ENCODE data around the gene GABBR2.

Gene GABBR2

DNA sequence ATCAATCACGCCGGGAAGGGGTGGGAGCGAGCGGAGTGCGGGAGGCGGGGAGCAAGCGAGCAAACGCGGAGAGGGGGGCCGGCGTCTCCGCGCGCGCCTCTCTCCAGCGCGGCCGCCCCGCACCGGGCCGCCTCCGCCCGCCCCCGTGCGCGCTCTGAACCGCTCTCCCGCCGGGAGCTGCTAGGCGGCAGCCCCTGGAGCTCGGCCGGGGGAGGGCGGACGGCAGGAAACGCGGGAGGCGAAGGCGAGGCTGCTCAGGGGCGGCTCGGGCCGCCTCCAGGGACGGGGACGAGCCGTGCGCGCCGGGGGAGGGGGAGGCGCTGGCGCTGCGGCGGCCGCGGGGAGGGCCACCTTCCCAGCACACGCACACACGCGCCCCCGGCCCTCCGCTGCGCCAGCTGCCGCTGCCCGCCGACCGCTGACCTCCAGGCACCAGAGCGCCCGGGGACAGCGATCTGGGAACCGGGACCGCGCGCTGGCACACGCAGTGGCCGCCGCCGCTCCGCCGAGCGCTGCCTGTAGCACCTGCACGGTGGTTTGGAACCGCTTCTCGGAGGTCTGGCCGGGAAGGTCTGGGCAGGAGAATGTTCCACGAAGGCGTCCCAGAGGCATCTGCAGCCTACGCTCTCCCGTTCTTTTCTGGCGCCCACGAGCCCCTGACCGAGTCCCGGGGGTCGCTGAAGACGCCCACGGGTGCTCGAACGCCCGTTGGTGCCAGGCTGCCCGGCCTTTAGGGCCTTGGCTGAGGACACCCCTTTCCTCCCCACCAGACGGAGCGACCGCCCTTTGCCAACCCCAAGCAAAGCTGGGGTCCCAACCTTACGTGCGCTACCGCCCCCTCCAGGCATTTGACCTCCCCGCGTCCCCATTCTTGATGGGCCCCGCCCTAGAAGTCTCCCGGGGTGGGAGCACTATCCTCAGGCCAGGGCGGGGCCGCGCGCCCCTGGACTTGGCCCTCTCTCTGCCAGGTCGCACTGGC, at the start of gene GABBR2:
TSS of gene GABBR2 (minus strand) at position 3 of the 979 bp plus-strand sequence. CDS start 198 bp downstream, outside the sequence.
- no peak for DNase-seq

DNA sequence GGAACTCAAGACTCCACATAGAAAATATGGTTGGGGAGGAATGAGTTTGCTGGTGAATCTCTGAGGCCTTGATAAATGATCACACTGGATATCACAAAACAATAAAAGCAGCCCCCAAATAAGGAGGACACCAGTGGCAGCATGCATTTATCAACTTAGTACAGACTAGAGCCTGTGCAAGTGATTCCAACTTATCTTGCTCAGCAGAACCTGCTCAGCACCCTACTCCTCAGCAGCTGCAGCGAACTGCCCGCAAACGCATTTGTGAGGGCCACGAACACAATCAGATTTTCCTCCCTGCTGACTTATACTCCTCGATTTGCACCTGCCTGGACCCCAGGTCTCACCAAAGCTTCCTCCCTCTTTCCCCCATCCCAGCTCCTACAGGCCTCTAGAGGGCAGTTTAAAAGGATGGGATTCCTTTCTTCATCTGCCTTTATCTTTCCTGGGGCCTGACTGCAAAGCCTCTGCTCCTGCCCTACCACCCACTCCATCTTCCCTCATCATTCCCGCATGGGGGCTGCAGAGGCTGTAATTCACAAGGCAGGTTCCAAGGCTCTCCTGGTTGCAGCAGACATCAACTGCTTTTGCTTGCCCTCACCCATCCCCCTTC, 46.4 kb upstream of the GABBR2 start:
- no peak for DNase-seq

DNA sequence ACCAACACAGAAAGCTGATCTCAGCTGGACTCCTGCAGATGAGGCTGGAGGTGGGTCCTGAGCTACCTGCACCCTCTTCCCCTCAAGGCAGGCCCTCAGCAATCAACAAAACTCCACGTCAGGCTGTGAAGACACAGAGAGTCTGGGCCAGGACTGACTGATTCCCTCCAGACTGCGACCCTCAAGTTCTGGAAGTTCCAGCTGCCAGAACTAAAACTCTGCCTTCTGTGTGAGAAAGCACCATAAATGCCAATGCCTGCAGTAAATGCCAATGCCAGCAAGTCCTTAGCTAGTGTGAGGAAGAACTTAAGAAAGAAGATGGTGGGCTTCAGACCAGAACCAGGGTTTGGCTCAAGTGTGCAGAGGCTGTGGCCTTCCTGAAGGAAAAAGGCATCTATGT, 42.5 kb upstream of the GABBR2 start:
- no peak for DNase-seq

DNA sequence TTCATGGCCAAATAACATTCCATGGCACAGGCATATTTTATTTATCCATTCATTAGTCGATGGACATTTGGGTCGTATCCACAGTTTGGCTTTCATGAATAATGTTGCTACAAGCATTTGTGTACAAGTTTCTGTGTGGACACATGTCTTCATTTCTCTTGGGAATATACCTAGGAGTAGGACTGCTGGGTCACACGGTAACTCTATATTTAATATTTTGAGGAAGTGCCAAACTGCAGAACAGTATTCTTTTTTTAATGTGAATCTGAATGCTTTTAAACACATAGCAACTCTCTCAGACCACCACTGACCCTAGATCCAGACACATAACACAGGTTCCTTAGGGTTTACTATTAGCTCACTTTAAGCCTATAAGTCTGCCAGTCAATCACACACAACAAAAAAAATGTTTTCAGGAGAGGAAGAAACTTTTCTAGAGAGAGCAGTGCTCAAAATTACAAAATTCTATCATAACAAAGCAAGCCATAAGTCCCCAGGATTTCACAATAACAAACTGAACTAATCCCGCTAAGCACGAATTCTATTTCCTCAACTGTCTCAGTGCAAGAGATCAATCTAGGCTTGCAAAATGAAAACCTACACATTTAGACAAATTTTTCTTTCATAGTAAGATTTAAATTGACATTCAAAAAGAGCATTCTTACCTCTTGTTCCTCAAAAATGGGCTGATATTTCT, 41.8 kb upstream of the GABBR2 start:
- DNase-seq = no peak

DNA sequence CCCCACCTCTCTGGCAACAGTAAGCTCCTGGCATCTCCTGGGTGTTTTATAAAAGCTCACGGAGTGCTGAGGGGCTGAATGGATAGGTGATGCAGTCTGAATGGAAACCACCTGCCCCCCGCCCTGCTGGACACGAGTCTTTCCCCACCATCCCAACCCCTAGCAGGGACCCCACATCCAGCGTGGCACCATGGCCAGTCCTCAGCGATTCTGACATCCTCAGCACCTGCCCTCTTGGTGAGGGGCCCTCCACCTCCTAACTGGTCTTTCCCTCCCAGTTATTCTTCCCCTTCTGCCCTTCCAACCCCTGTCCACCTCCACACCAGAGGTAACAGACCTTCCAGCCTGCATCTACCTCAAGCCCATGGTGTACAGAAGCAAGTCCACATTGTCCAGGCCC, 38.7 kb upstream of the GABBR2 start:
- no peak for DNase-seq

DNA sequence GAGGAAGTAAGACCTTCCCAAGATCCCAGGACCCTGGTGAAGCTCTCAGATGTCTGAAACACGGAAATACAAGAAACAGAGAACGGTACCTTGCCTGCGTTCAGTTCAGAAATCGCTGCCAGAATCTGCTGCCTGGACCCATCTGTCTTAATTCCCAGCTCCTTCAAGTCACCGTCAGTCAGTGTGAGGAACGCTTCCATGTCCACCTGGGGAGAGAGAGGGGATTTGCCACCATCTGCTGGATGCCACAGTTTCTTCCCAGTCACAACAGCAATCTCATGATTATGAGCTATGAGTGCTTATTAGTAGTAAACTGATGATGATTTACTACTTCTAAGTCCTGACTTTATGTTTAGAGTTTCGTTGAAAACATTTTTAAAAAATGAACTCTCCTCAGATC, 36.7 kb upstream of the GABBR2 start:
- no peak for DNase-seq

DNA sequence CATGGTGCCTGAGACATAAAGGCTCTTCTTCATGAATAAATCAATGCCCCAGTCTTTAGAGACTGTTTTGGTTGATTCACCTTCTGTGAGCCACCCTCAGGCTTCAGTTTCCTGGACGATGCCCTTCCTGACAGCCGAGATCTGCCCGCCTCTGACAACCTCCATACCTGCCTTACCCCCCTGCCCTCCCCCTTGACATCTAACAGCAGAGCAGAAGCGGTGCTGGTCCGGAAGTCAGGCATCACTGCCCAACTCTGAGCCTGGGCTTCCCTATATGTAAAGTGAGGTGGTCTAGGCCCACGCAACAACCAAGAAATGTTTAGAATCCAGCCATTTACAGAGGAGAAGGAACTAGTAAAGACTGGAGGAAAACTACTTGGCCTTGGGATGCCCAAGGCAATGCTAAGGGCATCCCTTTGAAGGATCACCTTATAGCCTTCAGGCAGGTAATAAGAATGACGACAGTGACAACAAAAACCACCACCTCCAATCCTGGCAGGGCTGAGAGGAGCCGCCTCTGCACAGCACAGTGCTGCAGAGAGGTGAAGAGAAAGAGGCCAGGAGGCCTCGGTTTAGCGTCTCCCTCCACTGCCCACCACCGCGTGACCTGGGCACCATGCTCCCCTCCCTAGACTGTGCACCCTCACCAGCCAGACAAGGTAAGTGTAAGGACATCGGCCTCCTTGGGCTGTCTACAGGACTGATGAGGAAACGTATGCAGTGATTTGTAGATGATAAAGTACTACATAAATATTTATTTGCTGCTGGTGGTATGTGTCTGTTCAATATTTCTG, 35.3 kb upstream of the GABBR2 start:
- DNase-seq = no peak

DNA sequence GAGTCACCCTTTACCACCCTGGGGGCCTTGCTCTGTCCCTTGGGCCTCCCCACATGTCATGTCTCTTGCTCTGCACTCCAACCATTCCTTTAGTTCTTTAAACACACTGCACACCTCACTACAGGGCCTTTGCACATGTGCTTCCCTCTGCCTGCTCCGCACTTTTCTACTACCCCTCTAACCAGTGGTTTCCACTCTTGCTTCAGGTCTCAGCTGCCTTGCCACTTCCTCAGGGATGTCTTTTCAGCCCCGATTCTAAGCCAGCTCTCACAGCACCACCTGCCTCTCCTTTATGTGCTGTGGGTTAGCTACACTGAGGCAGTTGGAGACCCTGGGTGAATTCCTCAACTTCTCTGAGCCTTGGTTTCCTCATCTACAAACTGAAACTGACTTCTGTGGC, 34.6 kb upstream of the GABBR2 start:
- DNase-seq = no peak

DNA sequence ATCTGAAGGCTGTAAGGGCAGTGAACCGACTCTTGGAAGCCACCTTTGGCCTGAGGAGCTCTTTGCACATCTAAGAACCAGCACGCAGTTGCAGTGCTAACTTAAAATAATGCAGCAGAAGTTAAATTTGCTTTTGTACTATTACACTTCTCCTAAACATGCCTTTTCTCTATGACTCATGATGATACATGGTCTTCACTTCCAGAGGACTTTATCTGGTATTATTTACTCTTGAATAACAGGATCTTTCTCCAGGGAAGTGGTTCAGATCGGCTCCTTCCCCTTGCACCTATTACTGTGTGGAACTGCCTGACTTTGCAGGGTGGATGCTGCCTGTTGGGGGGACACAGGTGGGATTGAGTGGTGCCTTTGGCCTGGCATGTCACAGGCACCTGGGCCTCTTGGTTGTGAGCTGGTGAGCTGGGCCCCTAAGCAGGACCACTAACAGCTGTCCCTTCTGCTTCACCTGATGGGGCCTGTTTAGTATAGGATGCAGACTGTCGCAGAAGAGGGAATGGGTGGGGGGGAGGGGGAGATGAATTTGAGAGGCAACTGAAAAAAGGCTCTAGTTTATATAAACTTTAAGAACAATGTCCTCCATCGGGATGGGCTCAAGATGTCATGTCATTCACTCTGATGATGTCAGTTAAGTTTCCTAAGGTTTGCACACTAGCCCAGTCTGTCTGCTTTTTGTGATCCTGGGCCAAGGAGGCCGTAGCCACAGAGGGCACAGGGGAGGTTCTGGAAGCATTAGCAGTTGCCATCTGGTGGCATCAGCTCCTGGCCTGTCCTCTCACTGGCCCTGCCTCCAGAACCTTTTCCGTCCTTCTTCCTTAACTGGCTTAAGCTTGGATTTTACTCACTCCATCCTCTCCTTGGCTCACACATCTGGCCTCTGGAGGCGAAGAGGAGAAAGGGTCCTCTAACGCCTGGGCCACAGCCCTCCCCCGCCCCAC, 33.9 kb upstream of the GABBR2 start:
- no peak for DNase-seq

DNA sequence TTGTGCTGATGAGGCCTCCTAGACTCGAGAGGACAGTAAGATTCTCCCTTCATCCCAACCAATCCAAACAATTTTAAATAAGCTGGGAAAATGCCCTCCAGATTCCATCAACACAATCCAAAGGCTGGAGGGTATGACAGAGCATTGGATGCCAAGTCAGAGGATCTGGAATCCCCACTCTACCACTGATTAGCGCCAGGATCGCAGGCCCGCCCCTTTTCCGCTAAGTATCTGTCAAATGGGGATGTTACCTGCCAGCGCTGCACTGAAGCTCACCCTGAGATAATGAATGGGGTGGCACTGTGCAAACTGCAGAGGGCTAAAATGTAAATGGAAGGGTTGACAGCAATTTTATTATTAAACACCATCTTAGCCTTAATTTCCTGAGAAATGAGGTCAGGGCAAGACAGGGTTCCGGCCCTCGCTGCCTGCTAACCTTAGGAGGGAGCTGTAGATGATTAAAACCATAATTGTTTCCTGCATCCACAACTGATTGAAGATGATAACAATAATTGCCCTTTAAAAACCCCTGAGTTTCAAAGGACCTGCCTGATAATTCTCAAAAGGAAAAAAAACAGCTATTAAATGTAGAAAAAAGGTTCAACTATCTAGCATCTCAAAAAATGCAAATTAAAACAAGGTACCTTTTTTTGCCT, 31.6 kb upstream of the GABBR2 start:
- DNase-seq = no peak

DNA sequence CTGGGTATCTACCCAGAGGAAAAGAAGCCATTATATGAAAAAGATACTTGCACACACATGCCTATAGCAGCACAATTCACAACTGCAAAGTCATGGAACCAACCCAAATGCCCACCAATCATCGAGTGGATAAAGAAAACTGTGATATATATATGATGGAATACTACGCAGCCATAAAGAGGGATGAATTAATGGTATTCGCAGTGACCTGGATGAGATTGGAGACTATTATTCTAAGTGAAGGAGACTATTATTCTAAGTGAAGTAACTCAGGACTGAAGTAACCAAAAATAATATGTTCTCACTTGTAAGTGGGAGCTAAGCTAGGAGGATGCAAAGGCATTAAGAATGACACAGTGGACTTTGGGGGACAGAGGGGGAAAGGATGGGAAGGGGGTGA, 30.0 kb upstream of the GABBR2 start:
- no peak for DNase-seq

DNA sequence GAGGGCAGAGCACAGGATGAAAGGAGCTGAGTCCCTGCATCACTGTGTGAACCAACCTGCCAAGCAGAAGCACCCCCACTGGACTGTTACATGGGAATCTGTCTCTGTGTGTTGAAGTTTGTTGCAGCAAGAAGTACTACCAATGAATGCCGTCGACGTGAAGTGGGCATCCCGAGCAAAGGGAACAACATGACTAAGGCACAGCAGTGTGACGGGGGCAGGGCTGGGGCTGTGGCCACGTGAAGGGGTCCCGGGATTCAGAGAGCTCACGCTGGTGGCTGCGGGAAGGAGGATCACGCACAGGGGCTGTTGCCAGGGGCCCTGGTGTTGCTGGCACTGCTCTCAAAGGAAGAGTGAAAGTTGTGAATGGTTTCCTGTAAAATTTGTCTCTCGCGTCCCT, 27.5 kb upstream of the GABBR2 start:
- no peak for DNase-seq

DNA sequence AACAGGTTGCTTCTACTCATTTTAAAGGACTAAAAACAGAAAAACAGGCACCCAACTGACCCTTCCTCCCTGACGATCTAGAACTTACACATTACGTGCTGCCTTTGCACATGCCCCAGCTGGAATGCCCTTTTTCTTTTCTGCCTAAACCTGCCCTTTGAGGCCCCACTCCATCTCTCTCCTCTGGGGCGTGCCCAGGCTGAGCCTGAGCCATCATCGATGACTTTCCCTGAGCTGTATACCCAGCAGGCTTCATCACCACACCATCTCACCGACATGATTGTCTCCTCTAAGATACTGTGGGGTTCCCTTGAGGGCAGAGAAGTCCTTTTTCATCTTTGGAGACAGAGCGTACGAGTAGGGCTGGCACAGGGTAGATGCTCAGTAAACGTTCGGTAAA, 24.1 kb upstream of the GABBR2 start:
- no peak for DNase-seq

DNA sequence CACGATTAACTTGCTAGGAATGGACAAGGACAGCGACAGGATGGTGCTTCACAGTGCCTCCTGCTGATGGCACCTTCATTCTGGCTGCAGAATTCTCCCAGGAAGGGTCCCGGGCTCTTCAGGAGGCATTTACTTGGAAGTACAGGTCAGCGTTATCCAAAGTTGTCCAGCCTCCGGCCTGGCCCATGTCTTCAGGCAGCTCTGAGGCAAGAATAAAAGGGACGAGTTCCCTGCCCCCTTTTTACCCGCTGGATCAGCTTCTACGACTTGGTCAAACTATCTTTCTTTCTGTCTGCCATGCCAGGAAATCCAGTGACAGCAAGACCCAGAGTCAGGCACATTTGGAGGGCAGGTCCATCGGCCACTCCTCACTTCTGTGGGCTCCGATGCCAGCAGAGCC, 23.4 kb upstream of the GABBR2 start:
- DNase-seq = no peak

DNA sequence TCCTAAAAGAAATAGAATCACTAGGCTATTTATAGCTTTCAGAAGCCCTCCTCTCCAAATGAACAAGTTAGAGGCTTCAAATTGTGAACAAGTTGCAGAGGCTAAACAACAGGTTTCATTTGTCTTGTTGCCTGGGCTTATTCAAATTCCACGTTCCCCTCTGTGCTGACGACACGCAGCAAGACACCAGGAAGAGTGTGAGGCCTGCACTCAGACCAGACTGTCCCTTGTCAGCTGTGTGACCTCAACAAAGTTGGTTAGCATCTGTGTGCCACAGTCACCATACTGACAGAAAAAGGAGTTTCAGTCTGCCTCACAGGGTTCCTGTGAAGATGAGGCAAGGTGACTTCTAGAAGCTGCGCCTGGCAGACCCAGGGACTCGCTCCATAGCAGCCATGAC, 22.1 kb upstream of the GABBR2 start:
- no peak for DNase-seq

DNA sequence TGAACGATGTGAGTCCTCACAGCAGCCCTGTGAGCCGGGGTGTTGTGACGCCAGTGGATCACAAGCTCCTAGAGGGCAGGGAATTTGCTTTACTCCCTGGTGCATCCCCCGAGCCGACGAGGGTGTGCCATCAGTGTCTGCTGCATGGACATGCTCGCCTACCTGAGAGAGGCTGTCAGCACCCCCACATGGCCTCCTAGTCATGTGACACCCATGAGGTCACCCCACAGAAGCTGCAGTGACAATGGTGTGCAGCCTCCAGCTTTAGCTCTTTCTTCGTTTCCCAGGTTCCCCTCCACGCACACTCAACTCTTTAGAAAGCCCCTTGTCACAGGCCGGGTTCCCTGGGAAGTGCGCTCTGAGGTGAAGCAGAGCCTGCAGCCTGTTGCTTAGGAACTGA, 19.8 kb upstream of the GABBR2 start:
- no peak for DNase-seq

DNA sequence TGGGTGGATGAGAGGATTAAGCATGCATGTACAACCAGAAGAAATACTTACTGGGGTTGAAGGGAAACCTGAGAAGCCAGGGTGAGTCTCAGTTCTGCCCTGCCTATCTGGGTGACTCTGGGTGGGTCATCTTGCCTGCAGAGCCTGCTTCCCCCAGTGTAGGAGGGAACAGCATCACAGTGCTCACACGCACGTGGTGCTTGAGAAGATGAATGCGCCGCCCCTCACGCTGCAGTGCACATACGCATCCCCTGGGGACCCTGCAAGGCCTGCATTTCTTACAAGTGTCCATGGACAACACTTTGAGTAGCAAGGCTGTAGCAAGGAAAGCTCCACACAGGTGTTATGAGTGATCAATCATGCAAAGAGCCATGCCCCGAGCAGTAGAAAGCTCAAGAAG, 18.7 kb upstream of the GABBR2 start:
- DNase-seq = no peak

DNA sequence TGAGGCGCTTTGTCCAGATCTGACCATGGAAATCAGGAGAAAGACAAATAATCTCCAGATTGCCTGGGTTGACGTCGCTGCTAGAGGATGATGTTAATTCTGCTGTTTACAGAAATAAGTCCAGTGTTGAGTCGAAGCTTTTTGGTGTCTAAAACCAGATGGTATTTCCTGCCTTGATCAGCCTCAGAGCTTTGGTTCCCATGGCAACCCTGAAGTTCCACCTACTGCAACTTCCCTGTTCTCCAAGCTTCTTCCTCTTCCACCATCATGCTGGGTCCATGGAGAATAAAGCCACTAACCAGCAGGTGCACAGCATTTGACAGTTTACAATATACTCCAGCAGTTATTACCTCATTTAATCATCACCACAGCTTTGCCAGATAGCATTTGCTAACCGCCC, 18.0 kb upstream of the GABBR2 start:
- no peak for DNase-seq

DNA sequence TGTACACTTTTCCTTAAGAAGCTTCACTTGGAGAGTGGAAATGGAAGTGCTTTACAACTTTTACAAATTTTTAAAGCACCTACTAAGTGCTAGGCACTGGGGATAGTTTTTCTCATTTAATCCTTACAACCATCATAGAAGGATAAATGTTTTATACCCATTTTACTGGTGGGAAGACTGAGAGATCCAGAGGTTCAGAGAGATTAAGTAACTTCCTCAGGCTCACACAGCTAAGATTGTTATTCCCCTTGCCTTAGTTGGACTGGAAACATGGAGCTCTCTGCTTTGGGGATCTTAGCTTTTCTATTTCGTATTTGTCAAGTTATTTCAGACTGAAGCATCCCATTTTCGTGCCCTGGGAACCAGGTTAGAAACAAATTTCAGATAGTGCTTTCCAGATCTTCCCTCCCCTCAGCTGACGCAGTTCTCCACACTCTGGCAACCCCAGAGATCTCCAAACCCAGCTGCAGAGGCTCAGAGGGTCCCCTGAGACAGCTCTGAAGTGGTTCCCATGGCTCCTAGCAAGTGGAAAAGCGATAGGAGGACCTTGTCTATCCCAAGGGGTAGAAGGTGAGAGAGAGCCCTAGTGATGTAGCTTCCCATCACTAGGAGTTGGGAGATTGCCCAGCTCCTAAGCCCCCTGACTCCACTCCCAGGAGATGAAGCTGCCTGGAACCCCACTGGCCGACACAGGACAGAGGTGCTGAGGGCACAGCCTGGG, 16.2 kb upstream of the GABBR2 start:
- no peak for DNase-seq

DNA sequence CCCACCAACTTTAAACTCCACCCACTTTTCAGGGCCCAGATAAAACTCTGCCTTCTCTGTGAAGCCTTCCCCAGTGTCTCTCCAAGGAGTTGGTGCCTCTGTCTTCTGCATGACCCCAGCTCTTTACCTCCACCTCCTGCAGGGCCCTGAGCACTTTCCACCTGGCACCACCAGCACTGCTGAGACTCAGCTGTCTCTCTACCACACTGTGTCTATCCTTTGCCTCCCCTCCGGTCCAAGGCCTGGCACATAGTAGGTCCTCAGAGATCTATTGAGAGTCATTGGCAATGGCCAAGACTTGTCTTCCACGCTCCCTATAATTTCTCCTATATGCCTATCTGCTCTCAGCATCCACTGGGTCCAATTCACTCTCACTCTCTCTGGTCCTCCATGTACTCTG, 12.9 kb upstream of the GABBR2 start:
- DNase-seq = no peak

DNA sequence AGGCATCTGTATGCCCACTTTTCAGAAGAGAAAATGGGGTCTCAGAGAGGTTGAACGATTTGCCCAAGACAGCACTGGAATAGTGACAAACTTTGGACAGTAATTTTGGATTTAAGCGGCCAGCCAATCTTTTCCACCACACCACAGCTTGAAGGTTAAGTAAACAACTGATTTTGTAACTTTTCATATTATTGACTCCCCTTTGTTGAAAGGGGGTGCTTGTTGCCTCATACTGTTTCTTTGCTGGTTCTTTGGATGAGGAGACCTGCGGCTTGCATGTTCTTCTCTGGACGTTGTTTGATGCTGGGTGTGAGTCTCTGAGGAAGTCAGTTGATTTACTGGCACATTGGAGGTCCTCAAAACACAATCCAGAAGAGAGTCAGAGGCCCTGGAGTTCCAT, 11.7 kb upstream of the GABBR2 start:
- no peak for DNase-seq
